Fibroblast of mammary gland (primary cell): ENCODE data around the gene IL19.

Experiments
- DNase-seq: peaks from one replicate; pipeline ENCODE4 v3.0.0-alpha.2; 2010; ENCODE audit warnings: low read depth
- H3K4me3 ChIP-seq: 2 replicates; pipeline ENCODE4 v1.5.1; 2011; ENCODE audit warnings: low read depth, mild to moderate bottlenecking, low read length, moderate library complexity; ENCODE audit not compliant: control insufficient read depth
- TF ChIP-seq, protein P1 (sequence below): conservative IDR thresholded peaks from 2 replicates; pipeline ENCODE4 v1.5.1; 2011; ENCODE audit warnings: low read depth, low read length, inconsistent platforms; ENCODE audit not compliant: control insufficient read depth, insufficient read depth

Gene IL19

DNA sequence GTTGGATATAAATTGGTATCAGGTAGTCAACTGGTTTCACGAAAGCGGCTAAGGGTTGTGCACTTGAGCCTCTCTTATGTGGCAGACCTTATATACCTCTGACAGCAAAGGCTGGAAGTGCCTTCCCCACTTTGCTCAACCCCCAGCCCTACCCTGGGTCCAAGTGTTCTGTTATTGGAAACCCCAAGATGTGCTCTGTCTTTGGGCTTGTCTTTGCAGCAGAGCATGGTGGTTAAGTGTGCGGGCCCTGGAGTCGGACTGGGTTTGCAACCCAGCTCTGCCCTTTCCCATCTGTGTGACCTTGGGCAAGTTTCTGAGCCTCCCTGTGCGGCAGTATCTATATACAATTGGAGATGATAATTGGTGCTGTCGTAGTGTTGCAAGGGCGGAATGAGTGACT is 12.9 kb downstream of the IL19 start:
- TF ChIP-seq, protein P1, sequence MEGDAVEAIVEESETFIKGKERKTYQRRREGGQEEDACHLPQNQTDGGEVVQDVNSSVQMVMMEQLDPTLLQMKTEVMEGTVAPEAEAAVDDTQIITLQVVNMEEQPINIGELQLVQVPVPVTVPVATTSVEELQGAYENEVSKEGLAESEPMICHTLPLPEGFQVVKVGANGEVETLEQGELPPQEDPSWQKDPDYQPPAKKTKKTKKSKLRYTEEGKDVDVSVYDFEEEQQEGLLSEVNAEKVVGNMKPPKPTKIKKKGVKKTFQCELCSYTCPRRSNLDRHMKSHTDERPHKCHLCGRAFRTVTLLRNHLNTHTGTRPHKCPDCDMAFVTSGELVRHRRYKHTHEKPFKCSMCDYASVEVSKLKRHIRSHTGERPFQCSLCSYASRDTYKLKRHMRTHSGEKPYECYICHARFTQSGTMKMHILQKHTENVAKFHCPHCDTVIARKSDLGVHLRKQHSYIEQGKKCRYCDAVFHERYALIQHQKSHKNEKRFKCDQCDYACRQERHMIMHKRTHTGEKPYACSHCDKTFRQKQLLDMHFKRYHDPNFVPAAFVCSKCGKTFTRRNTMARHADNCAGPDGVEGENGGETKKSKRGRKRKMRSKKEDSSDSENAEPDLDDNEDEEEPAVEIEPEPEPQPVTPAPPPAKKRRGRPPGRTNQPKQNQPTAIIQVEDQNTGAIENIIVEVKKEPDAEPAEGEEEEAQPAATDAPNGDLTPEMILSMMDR, result no peak
- H3K4me3 ChIP-seq, result no peak overlapping the region
- no peak for DNase-seq

DNA sequence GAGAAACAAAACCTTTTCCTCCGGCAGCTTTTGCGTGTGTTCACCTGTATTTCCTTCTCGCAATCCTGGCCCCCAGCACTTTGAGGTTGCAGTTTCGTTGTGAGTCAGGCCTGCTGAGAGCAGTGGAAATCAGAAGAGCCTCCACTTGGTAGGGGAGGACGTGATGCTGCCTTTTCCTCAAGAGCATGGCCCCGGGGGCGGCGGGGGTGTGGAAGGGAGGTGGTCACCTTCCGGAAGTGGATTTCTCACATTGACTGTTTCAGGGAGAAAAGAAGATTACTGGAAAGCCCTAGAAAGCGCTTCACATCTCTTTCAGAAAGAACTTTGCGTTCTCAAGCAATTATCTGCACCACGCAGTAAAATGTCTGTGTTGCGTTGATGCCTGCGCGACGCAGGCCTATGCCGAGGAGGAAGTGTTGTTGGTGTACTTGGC is 13.9 kb downstream of the IL19 start:
- TF ChIP-seq, protein P1, result no peak
- DNase-seq, result no peak
- no peak overlapping the region for H3K4me3 ChIP-seq

DNA sequence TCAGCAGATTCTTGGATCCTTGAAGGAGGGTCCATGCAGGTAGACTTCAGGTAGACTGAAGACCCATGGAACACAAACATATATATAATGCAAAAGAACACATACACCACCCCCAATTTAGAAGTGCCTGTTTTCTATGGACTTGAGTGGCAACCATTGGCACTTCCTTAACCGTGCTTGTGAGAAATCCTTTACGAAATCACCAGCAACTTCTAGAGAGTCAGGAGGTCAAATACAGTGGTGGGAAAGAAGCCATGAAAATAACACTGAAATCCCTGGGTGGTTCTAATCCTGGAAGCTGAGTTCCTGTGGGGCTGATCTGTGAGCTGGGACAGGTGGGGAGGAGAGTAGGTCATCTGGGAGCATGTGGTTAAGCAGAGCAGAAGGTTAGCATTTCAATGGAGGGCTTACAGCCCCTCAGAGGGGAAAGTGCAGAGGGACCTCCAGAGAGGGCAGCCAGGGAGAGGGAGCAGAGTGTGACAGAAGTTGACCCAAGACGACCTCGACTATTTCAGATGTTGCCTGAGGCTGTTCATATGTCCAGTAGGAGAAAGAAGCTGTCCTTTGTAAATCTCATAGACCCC is 14.7 kb downstream of the IL19 start:
- DNase-seq, result no peak
- no peak overlapping the region for H3K4me3 ChIP-seq
- TF ChIP-seq, protein P1, result no peak

DNA sequence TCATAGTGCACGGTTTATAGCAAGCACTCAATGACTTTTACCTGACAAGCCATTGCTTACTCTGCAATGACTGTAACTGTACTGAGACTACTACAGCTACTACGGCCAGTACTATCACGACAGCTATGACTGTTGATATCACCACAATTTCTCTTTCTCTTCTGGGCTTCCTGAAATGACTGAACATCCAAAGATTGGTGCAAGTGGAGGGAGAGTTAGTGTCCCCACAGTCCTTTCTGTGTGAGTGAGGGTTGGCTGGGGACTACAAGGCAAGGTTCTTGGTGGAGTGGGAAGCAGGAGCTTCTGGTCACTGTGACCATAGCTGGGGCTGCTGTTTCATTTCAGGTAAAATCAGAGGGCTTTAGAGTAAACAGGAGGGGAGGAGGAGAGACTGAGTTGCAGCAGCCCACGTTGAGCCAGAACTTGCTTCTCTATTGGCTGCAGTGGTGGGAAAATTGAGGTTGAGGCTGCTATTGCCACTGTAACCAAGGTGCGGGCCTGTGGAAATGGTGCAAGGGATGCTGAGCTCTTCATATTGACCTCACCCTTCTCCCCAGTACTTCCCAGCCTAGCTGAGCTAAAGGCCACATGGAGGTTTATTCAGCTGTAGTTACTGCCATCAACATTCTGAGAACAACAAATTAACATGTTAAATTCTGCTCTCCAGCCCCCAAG is 15.8 kb downstream of the IL19 start:
- DNase-seq, result no peak
- no peak overlapping the region for H3K4me3 ChIP-seq
- TF ChIP-seq, protein P1, result no peak

DNA sequence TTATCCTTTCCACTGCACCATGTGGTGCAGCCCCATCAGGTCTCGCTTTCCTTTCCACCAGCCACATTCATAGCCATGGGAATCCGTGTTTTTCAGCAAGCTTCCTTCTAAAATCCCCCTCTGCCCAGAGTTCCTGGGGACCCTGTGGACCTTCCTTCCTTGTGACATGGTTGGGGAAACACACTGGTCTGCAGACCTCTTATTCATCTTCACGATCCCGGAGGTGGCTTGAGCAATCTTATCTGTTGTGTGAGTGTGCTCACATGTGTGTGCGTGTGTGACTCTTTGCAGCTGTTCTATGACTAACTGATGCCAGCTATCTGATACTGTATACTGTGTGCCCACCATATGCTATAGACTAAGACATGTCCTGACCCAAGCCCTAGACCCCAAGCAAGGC is 17.3 kb downstream of the IL19 start:
- DNase-seq, result no peak
- no peak overlapping the region for H3K4me3 ChIP-seq
- TF ChIP-seq, protein P1, result no peak

DNA sequence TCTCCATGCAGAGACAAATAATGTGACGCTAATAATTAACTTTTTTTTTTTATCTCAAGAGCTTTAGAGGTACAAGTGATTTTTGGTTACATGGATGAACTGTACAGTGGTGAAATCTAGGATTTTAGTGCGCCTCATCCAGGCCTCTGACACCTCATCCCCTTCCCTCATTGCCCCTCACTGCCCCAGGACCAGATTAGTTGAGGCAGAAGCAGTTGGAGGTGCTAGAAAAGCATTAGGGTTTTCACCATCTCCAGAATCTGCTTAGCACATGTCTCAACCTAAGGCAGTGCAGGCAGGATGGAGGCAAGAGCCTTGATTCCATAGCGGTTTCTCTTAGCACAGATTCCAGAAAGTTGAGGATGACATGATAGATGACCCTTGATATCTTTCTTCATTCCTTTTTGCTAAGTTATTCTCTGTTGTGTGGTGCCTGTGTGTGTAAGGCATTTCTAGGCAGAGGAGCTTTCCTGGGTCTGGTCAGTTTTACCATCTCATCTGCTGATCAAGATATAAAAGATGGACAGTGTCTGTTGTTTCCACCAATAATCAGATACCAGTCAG is 18.0 kb downstream of the IL19 start:
- no peak for DNase-seq
- TF ChIP-seq, protein P1, result no peak
- no peak overlapping the region for H3K4me3 ChIP-seq
